Islet precursor cell (in vitro differentiated cells): ENCODE results near the gene UBL7.
A peak's percentile ranks its signal among the peaks of the same experiment; 100 is the strongest.

Source experiments
- DNase-seq: peaks from one replicate; pipeline ENCODE4 v3.0.0-alpha.2; 2018

The UBL7 gene

GRCh38 chr15:74403588-74403919 is 57.4 kb downstream of the UBL7 start:
- DNase-seq, result no peak

- no peak for DNase-seq
Observed at GRCh38 chr15:74402873-74403587, 57.9 kb downstream of the UBL7 start.

GRCh38 chr15:74402337-74402841 is 58.6 kb downstream of the UBL7 start:
- no peak for DNase-seq

DNA sequence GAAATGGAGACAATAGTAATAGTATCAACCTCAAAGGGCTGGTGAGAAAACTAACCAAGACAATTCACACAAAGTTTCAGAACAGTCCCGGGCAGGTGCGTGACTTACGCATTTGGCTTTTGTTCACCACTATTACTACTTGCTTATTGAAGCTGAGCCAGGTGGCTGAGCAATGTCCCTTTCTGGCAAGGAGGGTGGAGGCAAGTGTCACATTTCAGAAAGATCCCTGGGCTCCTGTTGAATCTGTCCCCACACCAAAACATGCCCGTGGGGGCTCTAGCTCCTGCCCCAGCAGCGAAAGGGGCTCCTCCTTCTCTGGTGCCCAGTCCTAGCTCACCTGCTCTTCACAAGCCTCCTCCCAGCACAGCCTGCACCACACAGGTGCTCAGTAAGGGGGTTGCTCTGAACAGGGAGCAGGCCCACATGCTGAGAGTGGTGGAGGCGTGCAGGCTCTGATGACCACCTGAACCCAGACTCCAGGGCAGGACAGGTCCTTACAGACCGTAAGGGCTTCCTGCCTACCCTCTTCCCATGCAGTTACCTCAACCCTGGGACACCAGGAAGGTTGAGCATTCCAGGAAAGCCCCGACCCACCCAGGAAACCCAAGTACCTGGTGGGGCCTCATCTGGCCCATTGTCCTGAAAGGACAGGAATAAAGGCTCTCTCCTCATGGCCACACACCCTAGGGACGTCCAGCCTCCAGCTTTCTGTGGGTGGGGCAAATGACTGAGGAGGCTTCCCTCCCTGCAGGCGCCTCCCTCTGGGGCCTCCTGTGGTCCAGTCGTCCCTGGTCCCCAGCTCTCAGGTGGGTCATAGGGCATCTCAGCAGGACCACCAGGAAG is 59.8 kb downstream of the UBL7 start:
- DNase-seq, result no peak

DNA sequence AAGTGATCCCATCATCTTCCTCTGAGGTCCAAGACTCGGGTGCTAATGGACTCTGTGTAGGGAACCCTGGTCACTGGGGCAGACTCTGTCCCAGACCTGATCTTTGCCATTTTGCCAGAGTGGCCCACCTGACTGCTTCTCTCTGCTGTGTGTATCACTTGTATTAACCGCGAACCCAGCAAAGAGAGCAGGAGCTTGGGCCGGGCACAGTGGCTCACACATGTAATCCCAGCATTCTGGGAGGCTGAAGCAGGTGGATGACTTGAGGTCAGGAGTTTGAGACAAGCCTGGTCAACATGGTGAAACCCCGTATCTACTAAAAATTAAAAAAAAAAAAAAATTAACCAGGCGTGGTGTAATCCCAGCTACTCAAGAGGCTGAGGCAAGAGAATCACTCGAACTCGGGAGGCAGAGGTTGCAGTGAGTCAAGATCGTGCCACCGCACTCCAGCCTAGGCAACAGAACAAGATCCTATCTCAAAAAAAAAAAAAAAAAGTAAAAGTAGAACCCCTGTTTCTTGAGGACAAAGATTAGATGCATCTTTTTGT is 60.6 kb downstream of the UBL7 start:
- no peak for DNase-seq

DNA sequence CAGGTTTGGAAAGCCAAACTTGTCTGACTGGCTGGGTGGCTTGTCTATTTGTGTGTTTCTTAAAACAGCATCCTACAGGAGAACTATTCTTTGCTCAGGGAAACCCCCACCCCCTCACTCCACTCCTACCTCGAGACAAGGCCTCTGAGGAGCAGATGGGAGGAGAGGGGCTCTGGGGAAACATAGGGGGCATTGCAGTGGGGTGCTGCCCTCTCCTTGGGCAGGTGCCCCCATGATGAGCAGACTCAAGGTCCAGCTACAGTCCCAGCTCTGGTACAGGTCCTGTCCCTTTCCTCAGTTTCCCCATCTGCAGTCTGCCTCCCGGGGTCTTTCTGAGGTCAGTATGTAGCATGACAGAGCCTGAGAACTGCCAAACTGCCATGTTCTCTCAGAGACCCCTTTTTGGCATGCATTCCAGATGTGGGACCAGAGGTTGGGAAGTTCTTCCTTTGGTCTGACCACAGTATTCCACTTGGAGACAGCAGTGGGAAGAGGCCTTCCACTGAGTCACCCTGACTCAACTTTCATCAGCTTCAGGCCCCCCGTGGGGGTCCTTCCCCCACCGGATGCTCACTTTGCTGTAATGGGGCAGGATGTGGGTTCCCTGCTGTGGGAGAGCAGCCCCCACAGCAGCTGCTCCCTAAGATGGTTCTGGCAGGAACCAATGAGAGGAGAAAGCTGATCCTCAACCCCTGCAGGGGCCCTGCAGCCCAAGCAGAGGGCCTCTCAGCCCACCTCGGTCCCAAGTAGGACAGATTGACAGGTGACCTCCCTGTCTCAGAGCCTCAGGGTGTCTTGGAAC is 61.2 kb downstream of the UBL7 start:
- no peak for DNase-seq

DNA sequence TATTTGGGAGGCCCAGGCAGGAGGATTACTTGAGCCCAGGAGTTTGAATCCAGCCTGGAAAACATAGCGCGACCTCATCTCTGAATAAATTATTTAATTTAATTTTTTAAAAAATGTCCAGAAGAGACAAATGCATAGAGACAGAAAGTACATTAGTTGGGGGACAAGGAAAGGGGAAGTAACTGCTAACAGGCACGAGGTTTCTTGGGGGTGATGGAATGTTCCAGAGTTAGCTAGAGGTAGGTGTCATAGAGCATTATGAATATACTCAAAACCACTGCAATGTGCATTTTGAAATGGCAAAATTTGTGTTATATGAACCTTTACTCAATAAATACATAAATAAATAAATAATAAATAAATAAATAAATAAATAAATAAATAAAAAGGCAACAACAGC is 61.9 kb downstream of the UBL7 start:
- no peak for DNase-seq

GRCh38 chr15:74398183-74398582 is 62.8 kb downstream of the UBL7 start:
- no peak for DNase-seq

- DNase-seq, result no peak
Observed at GRCh38 chr15:74397239-74398068, 63.5 kb downstream of the UBL7 start.

GRCh38 chr15:74396445-74397238 is 64.3 kb downstream of the UBL7 start:
- DNase-seq, result peak; percentile 80

DNA sequence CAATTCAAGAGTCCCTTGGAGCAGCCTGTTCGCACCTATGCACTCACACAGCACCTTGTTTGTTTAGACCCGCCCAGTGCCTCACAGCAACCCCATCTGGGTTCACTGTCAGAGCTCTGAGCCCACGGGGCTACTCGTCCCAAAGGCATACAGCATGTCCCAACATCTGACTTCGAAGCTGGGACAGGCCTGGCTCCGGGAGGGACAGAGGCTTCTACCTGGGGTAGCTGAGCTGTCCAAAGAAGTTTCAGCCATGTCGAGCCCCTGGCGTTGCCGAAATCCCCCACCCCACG is 64.9 kb downstream of the UBL7 start:
- DNase-seq, result no peak
